ENCODE data around the gene MIDN.

DNA sequence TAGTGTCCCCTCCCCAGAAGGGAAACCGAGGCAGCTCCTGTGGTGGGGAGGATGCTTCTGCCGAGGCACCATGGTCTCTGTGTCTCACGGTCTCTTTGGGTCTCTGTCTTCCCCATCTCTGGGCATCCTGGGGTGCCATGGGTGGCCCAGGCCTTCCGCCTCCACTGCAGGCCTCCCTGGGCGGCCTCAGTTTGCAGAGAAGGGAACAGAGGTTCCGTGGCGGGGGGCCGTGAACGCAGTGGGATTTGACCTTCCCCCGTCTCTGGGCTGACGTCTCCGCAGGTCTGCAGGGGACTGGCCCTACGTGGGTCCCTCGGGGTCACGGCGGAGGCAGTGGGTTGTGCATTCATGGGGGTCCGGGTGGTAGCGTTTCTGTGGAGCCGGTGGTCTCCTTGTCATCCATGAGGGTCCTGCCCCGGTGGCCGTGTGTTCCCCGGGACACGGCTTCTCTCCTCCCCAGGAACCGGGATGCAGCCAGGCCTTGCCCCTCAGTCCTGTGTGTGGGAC lies 41.9 kb downstream of the MIDN start:
- TF ChIP-seq POLR2A (IDR thresholded peaks at IDR 0.05; ENCODE audit: low read depth) (no peak), POLR2AphosphoS5 (IDR thresholded peaks at IDR 0.05) (no peak)
- TF ChIP-seq, protein P1, sequence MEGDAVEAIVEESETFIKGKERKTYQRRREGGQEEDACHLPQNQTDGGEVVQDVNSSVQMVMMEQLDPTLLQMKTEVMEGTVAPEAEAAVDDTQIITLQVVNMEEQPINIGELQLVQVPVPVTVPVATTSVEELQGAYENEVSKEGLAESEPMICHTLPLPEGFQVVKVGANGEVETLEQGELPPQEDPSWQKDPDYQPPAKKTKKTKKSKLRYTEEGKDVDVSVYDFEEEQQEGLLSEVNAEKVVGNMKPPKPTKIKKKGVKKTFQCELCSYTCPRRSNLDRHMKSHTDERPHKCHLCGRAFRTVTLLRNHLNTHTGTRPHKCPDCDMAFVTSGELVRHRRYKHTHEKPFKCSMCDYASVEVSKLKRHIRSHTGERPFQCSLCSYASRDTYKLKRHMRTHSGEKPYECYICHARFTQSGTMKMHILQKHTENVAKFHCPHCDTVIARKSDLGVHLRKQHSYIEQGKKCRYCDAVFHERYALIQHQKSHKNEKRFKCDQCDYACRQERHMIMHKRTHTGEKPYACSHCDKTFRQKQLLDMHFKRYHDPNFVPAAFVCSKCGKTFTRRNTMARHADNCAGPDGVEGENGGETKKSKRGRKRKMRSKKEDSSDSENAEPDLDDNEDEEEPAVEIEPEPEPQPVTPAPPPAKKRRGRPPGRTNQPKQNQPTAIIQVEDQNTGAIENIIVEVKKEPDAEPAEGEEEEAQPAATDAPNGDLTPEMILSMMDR (IDR thresholded peaks at IDR 0.05), result no peak
